Measurements from ENCODE around the gene RASGEF1B. TPM values are rescaled to one million over a fixed set of nuclear protein-coding genes. Genes with fewer than 3 reads are reported as not detected.

The RASGEF1B gene
- total RNA-seq, 4 donors from 2014 or later, result 9.1 to 18.9 (median 13.9) TPM

- Histone ChIP-seq H3K27ac (peak overlapping the region in 3 of 4 donors; percentile 63 to 83 (median 73)), H3K4me3 (no peak overlapping the region), H3K27me3 (no peaks in the 10 kb centered on the region), H3K9me3 (no peaks in the 10 kb centered on the region), H3K4me1 (peaks cover 0 to 11% (median 8%) of the 10 kb centered on the region in 3 donors), H3K36me3 (no peaks in the 10 kb centered on the region)
- TF ChIP-seq CTCF (IDR thresholded peaks at IDR 0.05) (no peak), POLR2A (IDR thresholded peaks at IDR 0.05) (no peak)
- WGBS, 2 donors, result 79 to 84% methylated on average over 5 of the region's 6 CpGs
- no peak for DNase-seq
- intact Hi-C loops (cut with DNase I), result no loop called here
Observed at GRCh38 chr4:81504112-81505003, 32.7 kb upstream of the RASGEF1B start.

GRCh38 chr4:81503586-81503985 is 31.9 kb upstream of the RASGEF1B start:
- WGBS, 2 donors, result 80 to 94% methylated on average over 4 of the region's 4 CpGs
- peak overlapping the region in 1 of 4 donors; percentile 83 for H3K27ac ChIP-seq
- H3K9me3 ChIP-seq, result no peaks in the 10 kb centered on the region
- no peaks in the 10 kb centered on the region for H3K36me3 ChIP-seq
- peaks cover 0 to 11% (median 8%) of the 10 kb centered on the region in 3 donors for H3K4me1 ChIP-seq
- intact Hi-C loops (cut with DNase I), result no loop called here
- TF ChIP-seq CTCF (IDR thresholded peaks at IDR 0.05), result no peak
- no peak for TF ChIP-seq POLR2A (IDR thresholded peaks at IDR 0.05)
- no peaks in the 10 kb centered on the region for H3K27me3 ChIP-seq
- no peak for DNase-seq
- no peak overlapping the region for H3K4me3 ChIP-seq

GRCh38 chr4:81502564-81502963 is 30.9 kb upstream of the RASGEF1B start:
- no peaks in the 10 kb centered on the region for H3K27me3 ChIP-seq
- no peak overlapping the region for H3K27ac ChIP-seq
- no peak for DNase-seq
- intact Hi-C loops (cut with DNase I), result no loop called here
- H3K4me3 ChIP-seq, result no peak overlapping the region
- H3K4me1 ChIP-seq, result peaks cover 0 to 8% (median 7%) of the 10 kb centered on the region in 3 donors
- no peaks in the 10 kb centered on the region for H3K36me3 ChIP-seq
- 76 to 83% methylated on average over 4 of the region's 4 CpGs for WGBS, 2 donors
- TF ChIP-seq POLR2A (IDR thresholded peaks at IDR 0.05) (no peak), CTCF (IDR thresholded peaks at IDR 0.05) (no peak)
- H3K9me3 ChIP-seq, result no peaks in the 10 kb centered on the region

GRCh38 chr4:81499840-81500239 is 28.1 kb upstream of the RASGEF1B start:
- Histone ChIP-seq H3K4me3 (no peak overlapping the region), H3K4me1 (peaks cover 0 to 4% (median 3%) of the 10 kb centered on the region in 3 donors), H3K27ac (no peak overlapping the region), H3K36me3 (no peaks in the 10 kb centered on the region), H3K27me3 (no peaks in the 10 kb centered on the region), H3K9me3 (no peaks in the 10 kb centered on the region)
- WGBS, 2 donors, result 69 to 75% methylated on average over 3 of the region's 3 CpGs
- no peak for TF ChIP-seq CTCF (IDR thresholded peaks at IDR 0.05)
- TF ChIP-seq POLR2A (IDR thresholded peaks at IDR 0.05), result no peak
- intact Hi-C loops (cut with DNase I), result no loop called here
- DNase-seq, result no peak

GRCh38 chr4:81498551-81499099 is 26.9 kb upstream of the RASGEF1B start:
- WGBS, 2 donors, result 40 to 86% methylated on average over 1 of the region's 1 CpG
- Histone ChIP-seq H3K4me1 (peaks cover 0 to 12% (median 4%) of the 10 kb centered on the region in 3 donors), H3K27ac (no peak overlapping the region), H3K9me3 (no peaks in the 10 kb centered on the region), H3K36me3 (no peaks in the 10 kb centered on the region), H3K4me3 (no peak overlapping the region), H3K27me3 (no peaks in the 10 kb centered on the region)
- TF ChIP-seq POLR2A (IDR thresholded peaks at IDR 0.05) (no peak), CTCF (IDR thresholded peaks at IDR 0.05) (no peak)
- DNase-seq, result no peak
- intact Hi-C loops (cut with DNase I), result no loop called here

Data from esophagus squamous epithelium (tissue), 5 donors.